GM18867 (cell line): Measurements from ENCODE around the gene NOC3L.
"Not testable (repeated sequence)": the region's sequence is repeated elsewhere in the genome, so short reads cannot be mapped to it uniquely, and the experiment has no call there.

Experiments
- ATAC-seq: cut with Tn5 transposase; IDR thresholded peaks from one replicate; pipeline ENCODE4 v1.9.1; 2021; ENCODE audit warnings: mild to moderate bottlenecking, moderate library complexity; ENCODE audit not compliant: unreplicated experiment

Gene NOC3L, protein sequence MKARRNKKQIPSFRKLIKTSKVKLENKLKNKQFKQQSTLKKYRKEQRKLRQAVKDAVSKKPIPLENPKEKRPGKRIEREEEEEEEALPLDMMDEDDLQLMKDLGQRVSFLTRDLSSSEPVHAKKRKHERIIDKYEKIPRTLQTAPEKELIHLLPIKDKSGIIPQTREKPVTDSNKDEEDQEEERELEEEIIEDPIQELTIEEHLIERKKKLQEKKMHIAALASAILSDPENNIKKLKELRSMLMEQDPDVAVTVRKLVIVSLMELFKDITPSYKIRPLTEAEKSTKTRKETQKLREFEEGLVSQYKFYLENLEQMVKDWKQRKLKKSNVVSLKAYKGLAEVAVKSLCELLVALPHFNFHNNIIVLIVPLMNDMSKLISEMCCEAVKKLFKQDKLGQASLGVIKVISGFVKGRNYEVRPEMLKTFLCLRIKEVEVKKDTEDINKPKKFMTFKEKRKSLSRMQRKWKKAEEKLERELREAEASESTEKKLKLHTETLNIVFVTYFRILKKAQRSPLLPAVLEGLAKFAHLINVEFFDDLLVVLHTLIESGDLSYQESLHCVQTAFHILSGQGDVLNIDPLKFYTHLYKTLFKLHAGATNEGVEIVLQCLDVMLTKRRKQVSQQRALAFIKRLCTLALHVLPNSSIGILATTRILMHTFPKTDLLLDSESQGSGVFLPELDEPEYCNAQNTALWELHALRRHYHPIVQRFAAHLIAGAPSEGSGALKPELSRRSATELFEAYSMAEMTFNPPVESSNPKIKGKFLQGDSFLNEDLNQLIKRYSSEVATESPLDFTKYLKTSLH

DNA sequence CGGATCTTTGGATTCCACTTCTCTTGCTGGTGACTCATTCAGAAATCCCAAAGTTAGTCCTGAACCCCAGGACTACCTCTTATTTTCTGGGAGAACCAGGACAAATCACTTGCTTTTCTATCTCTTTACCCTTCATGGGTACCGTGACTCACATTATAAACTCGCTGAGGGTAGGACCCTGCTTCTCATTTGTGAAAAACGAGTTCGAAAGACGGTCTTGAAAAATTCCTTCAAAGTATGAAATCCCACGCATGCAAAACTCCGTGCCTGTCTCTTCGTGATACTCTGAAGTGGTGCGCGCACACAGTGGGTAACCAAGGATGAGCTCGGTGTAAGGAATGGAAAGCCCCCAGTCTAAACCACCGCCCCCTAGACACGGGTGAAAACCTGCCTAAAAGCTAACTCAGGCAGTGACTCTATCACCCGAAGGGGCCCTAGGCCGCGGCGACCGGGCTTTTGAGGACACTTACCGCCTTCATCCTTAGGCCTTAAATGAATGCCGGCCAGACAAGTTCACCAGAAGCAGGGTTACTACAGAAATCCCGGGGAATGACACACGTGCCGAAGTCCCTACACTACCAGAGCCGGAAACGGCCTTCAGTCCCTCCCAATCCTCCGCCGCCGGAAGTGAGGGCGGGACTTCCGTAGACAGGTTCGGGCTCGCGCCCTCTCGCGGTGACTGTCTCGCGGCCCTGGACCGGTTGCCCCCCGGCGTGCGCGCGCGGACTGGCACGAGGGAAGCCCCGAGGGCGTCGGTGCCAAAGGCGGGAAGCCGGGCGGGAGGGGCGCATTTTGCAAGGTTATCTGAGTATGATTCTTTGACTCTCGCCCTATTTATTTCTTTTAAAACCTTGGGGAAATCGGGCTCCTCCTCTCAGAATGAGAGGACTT is at the start of gene NOC3L:
TSS of gene NOC3L (minus strand) at position 580 of the 891 bp plus-strand sequence. CDS start at position 479, 101 bp downstream.
- ATAC-seq, result peak; percentile 98

DNA sequence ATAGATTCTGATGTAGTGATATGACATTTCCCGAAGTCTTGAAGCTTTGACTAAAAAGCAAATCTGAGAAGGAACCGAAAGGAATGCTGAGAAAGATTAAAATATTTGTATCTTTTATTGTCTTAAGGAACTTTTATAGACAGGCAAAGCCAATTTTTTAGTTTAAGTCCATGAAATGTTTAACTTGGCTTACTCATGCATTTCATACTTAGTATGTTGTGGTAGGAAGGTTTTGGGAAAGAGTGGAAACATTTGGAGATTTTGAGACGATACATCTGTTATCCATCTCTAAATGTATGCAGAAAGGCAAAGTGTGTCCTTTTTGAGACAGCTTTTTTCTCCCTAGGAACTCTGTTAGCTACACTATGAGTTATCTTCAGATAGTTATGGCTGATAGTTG is 49.7 kb upstream of the NOC3L start:
- no peak for ATAC-seq

DNA sequence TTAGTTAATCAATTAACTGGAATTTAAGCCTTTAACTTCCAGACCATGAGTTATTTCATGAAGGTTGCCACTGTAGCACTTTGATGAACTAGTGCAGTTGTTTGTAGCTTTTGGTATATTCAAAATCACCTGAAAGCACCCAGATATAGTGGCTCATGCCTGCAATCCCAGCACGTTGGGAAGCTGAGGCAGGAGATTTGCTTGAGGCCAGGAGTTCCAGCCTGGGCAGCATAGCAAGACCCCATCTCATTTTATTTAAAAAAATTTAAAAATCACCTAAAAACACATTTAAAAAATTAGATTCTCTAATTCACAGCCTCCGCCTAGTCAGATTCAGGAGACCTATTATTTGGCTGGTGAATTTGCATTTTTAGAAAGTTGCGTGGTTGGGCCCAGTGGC is 48.6 kb upstream of the NOC3L start:
- ATAC-seq, result no peak

DNA sequence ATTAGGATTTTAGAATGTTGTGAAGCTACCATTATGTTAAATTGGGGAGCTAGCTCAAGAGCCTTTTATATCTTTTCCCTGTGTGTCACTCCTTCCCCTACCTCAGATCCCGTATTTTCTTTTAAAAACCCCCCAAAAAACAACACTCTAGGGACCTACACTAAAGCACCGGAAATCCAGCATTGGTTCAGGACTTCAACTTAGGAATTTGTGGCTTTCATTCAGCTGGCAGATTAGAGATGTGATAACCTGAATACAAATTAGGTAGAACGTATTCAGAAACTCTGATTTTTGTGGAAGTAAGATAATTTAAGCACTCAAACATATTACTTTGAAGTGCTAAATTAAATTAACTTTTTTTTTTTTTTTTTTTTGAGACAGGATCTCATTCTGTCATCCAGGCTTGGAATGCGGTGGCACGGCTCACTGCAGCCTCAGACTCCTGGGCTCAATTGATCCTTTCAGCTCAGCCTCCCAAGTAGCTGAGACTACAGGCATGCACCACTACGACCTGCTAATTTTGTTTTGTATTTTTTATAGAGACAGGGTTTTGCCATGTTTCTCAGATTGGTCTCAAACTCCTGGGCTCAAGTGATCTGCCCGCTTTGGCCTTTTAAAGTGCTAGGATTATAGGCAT is 46.4 kb upstream of the NOC3L start:
- no peak for ATAC-seq

DNA sequence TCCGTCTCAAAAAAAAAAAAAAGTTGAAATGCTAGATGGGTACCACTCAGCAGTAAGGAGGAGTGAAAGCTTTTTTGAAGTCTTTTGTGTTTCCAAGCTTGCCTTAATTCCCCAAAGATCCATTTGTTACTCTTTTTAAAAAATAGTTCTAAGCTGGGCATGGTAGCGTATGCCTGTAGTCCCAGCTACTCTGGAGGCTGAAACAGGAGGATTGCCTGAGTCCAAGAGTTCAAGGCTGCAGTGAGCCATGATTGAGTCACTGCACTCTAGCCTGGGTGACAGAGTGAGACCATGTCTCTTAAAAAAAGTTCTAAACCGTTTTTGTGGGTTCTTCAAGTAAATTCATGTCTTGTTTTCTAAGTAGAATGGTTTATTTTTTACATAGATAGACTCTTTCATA is 44.9 kb upstream of the NOC3L start:
- no peak for ATAC-seq

DNA sequence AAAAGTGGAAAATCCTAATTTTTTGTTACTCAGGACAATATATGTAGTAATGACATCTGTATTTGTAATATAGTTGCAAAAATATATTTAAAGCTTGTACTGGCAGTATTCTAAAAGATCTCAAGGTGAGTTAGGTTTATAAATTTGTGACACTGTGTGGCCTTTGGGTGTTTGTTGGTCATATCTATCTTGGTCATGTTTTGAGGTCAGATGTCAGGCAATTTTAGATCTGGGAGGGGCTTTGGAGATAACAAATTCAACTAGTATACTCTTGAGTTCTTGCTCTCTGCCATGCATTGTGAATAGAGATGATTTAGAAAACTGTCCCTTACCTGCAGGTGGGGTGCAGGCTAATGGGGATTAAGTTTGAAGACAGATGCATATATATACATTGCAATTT is 42.7 kb upstream of the NOC3L start:
- ATAC-seq, result no peak

DNA sequence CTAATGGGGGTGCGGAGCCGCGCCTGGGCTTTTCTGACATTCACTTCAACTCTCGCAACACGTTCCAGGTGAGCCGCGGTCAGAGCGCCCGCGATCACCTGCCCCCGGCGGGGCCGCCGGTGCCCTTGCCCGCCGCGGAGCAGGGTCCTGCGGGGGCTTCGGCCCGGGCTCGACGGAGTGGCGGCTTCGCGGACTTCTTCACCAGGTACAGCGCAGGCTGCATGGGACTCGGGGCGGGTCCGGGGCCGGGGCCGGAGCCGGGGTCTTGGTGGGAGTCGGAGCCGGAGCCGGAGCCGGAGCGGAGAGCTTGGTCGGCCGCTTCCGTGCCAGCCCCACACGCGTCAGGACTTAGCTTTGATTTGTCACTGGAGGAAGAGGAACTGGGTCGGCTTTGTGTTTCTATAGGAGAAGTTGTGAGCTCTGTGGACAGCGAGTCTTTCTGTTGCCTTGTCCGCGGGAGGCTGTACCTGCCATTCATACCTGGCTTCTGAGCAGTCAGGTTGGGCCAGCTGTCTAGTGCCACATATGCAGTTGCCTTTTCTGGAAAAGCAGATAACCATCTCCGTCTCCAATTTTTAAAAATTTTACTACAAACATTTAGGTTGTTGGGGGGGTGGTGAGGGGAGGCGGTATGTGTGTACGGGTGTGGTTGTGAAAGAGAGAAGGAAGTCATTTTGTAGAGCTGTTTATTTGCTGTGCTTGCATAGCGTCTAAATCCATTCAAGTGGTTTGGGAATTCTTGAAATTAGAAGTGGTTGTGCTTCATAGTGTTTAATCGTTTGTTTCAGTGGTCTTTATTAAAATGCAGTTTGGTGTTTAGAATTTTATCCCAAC is 40.9 kb upstream of the NOC3L start:
- peak; percentile 61 for ATAC-seq

DNA sequence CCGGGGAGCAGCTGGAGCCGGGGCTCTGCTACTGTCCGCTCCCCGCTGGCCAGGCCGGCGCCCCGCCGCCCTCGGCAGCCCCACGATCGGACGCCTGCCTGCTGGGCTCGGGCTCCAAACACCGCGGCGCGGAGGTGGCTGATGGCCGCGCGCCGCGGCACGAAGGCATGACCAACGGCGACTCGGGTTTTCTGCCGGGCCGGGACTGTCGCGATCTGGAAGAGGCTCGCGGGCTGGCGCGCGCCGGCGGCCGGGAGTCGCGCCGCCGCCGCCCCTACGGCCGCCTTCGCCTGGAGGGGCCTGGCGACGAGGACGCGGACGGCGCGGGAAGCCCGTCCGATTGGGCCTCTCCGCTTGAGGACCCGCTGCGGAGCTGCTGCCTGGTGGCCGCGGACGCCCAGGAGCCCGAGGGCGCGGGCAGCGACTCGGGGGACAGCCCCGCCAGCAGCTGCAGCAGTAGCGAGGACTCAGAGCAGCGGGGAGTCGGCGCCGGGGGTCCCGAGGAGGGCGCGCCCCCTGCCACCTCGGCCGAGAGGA is 40.2 kb upstream of the NOC3L start:
- peak; percentile 23 for ATAC-seq

DNA sequence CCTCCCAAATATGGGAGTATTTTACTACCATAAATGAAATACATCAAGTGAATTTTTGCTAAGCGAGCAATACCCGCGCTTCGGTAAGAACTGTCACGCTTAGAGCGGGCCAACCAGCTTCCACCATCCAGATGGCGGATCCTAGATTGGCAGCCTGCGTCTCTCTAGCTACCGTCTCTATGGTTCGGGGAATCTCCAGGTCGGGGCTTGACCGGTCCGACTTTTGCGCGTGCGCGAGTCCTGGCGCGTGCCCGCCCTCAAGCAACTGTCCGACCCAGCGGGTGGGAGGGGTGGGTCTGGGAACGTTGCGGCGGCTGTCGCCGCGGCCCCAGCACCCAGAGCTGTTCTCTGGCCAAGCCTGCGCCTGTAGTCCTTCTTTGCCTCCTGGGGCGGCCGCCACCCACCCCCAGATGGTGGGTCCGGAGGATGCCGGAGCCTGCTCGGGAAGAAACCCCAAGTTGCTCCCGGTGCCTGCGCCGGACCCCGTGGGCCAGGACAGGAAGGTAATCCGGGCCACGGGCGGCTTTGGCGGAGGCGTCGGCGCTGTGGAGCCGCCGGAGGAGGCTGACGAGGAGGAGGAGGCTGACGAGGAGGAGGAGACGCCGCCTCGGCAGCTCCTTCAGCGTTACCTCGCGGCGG is 39.6 kb upstream of the NOC3L start, which contains the start of gene TBC1D12:
TSS of gene TBC1D12 (plus strand) at position 338 of the 639 bp plus-strand sequence. CDS start at position 411, 73 bp downstream.
- peak; percentile 74 for ATAC-seq

DNA sequence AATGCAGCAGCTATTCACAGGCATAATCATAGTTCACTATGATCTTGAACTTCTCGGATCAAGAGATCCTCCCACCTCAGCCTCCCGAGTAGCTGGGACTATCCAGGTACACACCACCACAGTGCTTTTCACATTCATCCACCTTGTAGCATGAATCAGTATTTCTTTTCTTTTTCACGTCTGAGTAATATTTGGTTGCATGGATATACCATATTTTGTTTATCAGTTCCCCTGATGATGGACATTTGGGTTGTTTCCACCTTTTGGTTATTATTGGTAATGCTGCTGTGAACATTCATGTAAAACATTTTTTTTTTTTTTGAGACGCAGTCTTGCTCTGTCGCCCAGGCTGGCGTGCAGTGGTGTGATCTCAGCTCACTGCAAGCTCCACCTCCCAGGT is 36.0 kb upstream of the NOC3L start:
- ATAC-seq, result no peak

DNA sequence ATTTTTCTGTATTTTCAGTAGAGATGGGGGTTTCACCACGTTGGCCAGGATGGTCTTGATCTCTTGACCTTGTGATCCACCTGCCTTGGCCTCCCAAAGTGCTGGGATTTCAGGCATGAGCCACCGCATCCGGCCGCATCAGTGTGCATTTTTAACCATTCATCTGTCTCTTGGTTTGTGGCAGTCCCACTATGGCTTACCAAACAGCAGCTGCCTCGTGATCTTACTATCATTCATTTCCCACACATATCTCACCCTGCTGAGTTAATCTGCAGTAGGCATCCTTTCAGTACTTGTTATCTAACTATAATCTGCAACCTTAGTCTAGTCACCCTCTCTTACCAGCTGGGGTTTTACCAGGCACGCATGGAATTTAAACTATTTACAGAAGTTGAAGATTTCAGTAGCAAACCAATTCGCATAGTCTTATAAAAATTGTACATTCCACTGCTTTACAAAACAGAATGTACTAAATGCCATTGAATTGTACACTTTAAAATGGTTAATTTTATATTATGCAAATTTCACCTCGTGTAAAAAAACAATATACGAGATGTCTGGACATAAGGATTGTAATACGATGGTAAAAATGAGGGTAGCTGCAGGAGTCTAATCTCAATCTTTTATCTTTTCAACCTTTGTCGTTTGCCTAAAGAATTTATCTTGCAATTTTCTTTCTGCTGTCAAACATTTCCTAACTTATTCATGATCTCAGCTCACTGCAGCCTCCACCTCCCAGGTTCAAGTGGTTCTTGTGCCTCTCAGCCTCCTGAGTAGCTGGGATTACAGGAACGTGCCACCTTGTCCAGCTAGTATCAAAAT is 35.0 kb upstream of the NOC3L start:
- ATAC-seq, result no peak

DNA sequence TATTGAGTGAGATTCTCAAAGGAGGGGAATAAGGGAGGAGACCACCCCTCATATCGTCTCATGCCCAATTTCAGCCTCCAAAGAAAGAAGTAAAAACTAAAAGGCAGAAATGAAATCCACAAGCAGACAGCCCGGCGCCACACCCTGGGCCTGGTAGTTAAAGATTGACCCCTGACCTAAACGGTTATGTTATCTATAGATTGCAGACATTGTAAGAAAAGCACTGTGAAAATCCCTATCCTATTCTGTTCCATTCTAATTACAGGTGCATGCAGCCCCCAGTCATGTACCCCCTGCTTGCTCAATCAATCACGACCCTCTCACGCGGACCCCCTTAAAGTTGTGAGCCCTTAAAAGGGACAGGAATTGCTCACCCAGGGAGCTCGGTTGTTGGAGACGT is 29.4 kb upstream of the NOC3L start:
- ATAC-seq, result not testable (repeated sequence)

DNA sequence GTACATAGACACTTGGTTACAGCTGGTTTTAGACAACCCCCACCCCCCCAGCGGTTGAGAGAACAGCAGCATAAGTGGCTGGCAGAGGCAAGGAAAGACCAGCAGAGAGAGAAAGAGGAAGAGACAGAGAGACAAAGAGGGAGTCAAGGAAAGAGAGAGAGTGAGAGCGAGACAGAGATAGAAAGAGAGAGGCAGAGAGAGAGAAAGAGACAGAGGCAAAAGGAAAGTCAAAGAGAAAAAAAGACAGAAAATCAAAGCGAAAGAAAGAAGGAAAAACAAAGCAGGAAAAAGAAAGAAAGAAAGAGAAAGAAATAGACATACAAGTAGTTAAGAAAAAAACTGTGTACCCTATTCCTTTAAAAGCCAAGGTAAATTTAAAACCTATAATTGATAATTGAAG is 23.0 kb upstream of the NOC3L start:
- not testable (repeated sequence) for ATAC-seq

DNA sequence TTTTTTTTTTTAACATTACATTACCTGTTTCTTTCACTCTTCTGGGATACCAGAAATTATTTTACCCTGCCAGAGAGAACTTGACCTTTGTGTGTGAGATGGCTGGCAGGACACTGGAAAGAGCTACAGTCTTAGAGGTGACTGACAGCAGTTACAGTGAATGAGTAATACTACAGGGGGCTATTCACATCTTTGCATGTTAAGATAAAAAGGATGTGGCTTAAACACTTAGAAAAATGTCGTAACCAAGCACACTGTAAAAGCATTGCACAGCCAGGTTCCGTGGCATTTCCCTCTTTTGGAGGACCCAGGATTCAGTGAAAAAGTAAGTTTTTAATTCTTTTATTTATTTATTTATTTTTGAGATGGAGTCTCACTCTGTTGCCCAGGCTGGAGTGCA is 20.8 kb upstream of the NOC3L start:
- ATAC-seq, result no peak

DNA sequence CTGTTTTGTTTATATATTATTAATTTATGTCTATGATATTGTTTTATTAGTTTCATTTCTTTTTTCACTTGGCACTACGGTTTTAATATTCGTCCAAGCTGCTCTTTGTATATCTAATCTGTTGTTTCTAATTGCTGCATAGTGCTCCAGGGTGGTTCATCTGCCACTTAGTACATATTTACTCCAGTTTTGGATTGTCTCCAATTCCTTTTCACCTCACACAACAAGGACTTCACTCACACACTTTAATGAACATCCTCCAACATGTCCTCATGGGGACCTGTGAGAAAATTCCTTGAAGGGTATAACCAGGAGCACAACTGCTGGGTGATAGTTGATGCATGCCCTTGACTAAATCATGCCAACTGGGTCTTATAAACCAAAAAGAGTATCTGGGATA is 14.1 kb upstream of the NOC3L start:
- no peak for ATAC-seq

DNA sequence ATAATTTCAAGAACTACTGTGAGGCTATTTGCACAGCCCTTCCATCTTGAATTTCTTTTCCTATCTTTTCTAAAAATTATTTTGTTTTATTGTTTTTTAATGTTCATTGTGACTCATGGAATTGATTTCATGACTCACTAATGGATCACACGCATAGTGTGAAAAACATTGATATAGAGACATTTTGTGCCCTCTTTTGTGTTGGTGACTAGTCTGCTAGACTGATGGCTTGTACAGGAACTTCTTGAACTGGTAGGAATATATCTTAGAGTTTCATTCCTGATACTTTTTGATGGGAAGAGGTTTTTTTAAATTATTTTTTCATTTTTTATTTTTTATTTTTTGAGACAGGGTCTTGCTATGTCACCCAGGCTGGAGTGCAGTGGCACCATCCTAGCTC is 12.6 kb upstream of the NOC3L start:
- ATAC-seq, result no peak

DNA sequence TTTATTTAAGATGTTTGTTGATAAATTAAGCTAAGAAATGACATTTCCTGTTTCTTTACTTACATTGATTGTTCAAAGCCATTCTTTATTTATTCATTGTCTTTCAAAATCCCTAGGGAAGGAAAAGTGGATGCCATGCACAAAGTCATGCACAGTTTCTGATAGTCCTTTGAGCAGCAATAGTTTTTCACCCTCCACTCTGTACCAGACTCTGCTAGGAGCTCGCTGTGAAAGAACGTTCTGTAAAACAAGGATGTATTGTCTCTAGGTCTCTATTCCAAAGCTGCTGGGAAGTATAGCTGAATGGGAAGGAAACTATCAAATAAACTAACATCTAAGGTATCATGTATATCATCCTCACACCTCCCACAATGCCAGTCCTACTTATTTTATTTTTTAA is 7.8 kb upstream of the NOC3L start:
- no peak for ATAC-seq

DNA sequence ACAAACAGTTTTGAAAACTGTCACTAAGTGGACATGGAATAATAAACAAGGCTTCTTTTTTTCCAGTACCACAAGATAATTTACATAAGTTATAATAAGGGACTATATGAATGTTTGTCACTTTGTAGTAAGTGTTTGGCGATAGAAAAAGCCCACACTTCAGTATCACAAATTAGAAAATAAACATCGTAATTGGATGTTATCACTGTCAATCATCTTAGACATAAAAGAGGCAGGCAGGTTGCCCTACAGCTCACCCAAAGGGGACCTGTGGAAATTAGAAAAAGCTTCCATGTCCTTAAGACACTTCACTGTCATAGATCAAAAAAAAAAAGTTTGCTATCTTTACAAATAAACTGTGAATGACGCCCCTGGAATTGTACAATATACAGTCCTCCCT is 3.6 kb upstream of the NOC3L start:
- no peak for ATAC-seq
